GM12865 (cell line): ENCODE results near the gene HLA-E.

Experiments
- DNase-seq: peaks from one replicate; pipeline ENCODE4 v3.0.0; 2010; ENCODE audit warnings: low read depth
- H3K4me3 ChIP-seq: 2 replicates; pipeline ENCODE4 v1.5.1; 2011; ENCODE audit warnings: mild to moderate bottlenecking, low read depth, low read length, control low read depth
- TF ChIP-seq, protein P1 (sequence below): IDR thresholded peaks from 2 replicates; pipeline ENCODE4 v1.5.1; 2011; ENCODE audit warnings: low read length, control low read depth, low read depth, inconsistent platforms; ENCODE audit not compliant: insufficient read depth; ENCODE audit errors: missing control alignments

HLA-E gene

GRCh38 chr6:30530014-30530413, 40.7 kb downstream of the HLA-E start:
- TF ChIP-seq, protein P1, sequence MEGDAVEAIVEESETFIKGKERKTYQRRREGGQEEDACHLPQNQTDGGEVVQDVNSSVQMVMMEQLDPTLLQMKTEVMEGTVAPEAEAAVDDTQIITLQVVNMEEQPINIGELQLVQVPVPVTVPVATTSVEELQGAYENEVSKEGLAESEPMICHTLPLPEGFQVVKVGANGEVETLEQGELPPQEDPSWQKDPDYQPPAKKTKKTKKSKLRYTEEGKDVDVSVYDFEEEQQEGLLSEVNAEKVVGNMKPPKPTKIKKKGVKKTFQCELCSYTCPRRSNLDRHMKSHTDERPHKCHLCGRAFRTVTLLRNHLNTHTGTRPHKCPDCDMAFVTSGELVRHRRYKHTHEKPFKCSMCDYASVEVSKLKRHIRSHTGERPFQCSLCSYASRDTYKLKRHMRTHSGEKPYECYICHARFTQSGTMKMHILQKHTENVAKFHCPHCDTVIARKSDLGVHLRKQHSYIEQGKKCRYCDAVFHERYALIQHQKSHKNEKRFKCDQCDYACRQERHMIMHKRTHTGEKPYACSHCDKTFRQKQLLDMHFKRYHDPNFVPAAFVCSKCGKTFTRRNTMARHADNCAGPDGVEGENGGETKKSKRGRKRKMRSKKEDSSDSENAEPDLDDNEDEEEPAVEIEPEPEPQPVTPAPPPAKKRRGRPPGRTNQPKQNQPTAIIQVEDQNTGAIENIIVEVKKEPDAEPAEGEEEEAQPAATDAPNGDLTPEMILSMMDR, result no peak
- DNase-seq, result peak; percentile 40
- no peak overlapping the region for H3K4me3 ChIP-seq

DNA sequence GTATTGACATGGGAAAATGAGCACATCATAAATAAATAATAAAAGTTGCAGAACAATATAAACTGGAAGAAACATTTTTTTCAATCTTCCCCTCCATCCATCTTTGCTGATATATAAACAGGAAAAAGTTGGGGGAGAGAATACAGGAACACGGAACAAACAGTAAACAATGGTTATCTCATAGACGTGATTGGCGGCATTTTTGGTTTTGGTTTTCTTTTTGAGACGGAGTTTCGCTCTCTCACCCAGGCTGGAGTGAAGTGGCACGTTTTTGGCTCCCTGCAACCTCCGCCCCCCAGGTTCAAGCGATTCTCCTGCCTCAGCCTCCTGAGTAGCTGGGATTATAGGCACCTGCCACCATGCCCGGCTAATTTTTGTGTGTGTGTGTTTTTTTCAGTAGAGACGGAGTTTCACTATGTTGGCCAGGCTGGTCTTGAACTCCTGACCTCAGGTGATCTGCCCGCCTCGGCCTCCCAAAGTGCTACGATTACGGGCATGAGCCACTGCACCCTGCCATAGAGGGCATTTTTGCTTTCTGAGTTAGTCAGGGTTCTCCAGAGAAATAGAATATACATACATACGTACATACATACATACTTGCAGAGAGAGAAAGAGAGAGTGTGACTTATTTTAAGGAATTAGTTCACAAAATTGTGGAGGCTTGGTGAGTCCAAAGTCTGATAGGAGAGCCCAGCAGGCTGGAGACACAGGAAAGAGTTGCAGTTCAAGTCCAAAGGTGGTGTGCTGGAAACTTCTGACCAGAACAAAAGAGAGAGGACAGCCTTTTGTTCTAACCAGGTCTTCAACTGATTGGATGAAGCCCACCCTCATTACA, 44.4 kb downstream of the HLA-E start:
- peak; percentile 44 for DNase-seq
- TF ChIP-seq, protein P1, result no peak
- H3K4me3 ChIP-seq, result peak overlapping the region; percentile 24; the same call in 1 of the 2 replicates

GRCh38 chr6:30537931-30538330, 48.6 kb downstream of the HLA-E start:
- DNase-seq, result no peak
- no peak overlapping the region for H3K4me3 ChIP-seq
- TF ChIP-seq, protein P1, result no peak

GRCh38 chr6:30541515-30542403, 52.5 kb downstream of the HLA-E start:
- H3K4me3 ChIP-seq, result peak overlapping the region; percentile 42

DNA sequence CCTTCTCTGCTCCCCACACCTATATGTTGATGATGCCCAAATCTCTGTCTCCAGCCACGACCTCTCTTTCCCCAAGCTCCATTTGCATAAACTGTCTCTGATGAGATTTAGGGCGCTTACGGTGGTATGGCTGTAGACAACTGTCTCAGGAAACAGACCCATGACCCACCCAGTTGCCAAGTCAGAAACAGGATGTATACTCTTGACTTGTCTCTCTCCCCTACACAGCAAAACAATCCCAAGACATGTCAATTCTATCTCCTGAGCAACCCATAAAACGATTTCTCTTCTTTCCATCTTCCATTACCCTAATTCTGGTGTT, 53.1 kb downstream of the HLA-E start:
- TF ChIP-seq, protein P1, result no peak
- no peak overlapping the region for H3K4me3 ChIP-seq

More at GRCh38 chr6:30541515-30542403, 52.5 kb downstream of the HLA-E start:
- TF ChIP-seq, protein P1, result peak; percentile 99
- DNase-seq, result peak; percentile 92

DNA sequence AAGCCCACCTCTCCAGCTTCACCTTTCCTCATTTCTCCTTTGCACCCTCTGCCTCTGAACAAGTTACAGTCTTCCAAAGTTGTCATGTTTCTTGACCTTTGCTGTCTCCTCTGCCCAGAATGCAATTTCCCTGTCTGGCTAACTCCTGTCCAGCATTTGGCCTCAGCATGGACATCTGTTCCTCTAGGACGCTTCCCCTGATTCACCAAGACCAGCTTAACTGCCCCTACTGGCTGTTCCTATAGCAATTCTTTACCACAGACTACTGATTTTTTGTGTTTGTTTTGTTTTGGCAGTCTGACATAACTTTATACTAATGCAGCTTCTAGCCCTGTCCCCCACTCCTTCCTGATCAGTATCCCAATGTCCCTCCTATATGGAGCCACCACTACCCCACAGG, 53.6 kb downstream of the HLA-E start:
- DNase-seq, result no peak
- TF ChIP-seq, protein P1, result no peak
- H3K4me3 ChIP-seq, result no peak overlapping the region

More for the DNA sequence above, 53.1 kb downstream of the HLA-E start:
- peak; percentile 64 for DNase-seq
